K562 (cell line): ENCODE measurements around the gene GATB. TPM values are rescaled to one million over a fixed set of nuclear protein-coding genes. Genes with fewer than 3 reads are reported as not detected.

Experiments
- C11orf30 ChIP-seq: fragments of 450-650 bp; IDR thresholded peaks from 2 replicates; pipeline ENCODE4 v1.6.1; 2016; ENCODE audit warnings: low read depth, mild to moderate bottlenecking
- CTBP1 ChIP-seq: fragments of 450-650 bp; IDR thresholded peaks from 2 replicates; pipeline ENCODE4 v1.6.1; 2016; ENCODE audit warnings: borderline replicate concordance
- FOXJ3 ChIP-seq: sonication (generic); formaldehyde crosslinking; IDR thresholded peaks from 2 replicates; pipeline ENCODE4 v1.4.0; 2020; ENCODE audit warnings: mild to moderate bottlenecking, missing genetic modification reagents
- GABPB1 ChIP-seq: sonication (generic); formaldehyde crosslinking; IDR thresholded peaks from 2 replicates; pipeline ENCODE4 v1.8.0; 2022; ENCODE audit warnings: mild to moderate bottlenecking, missing genetic modification reagents
- L3MBTL2 ChIP-seq: fragments of 450-650 bp; IDR thresholded peaks from 2 replicates; pipeline ENCODE4 v1.6.1; 2016; ENCODE audit warnings: mild to moderate bottlenecking, moderate library complexity
- MIER1 ChIP-seq: fragments of 450-650 bp; IDR thresholded peaks from 2 replicates; pipeline ENCODE4 v1.6.1; 2016; ENCODE audit warnings: antibody characterized with exemption, mild to moderate bottlenecking, low read depth
- NCOR1 ChIP-seq: fragments of 450-650 bp; IDR thresholded peaks from 2 replicates; pipeline ENCODE4 v1.6.1; 2016; ENCODE audit warnings: mild to moderate bottlenecking, moderate library complexity
- NR2C2 ChIP-seq, 2 experiments: fragments of 200-800 bp in 1 of 2; sonication (Bioruptor generic) in 1 of 2; sonication (generic) in 1 of 2; formaldehyde crosslinking in 1 of 2; IDR thresholded peaks; 2 replicates each; pipeline versions ENCODE4 v1.6.1 to v1.8.0; 2016 to 2022; ENCODE audit warnings: mild to moderate bottlenecking in 1 of 2, missing compliant biosample characterization in 1 of 2, missing genetic modification characterization in 1 of 2, missing genetic modification reagents in 1 of 2
- RBM39 ChIP-seq: fragments of 200-400 bp; formaldehyde crosslinking; optimal IDR thresholded peaks from 2 replicates; pipeline ENCODE3; 2018; ENCODE audit warnings: low read depth, low read length
- SAFB2 ChIP-seq: fragments of 200-400 bp; formaldehyde crosslinking; IDR thresholded peaks from 2 replicates; pipeline ENCODE4 v1.6.1; 2018; ENCODE audit warnings: borderline replicate concordance, low read length, low read depth, moderate library complexity; ENCODE audit not compliant: severe bottlenecking
- TAF1 ChIP-seq: IDR thresholded peaks from 2 replicates; pipeline ENCODE4 v1.6.1; 2011; ENCODE audit warnings: mild to moderate bottlenecking, low read length, moderate library complexity; ENCODE audit not compliant: insufficient read depth, control insufficient read depth, severe bottlenecking; ENCODE audit errors: extremely low read depth
- ZBTB7A ChIP-seq: IDR thresholded peaks from 2 replicates; pipeline ENCODE4 v1.6.1; 2011; ENCODE audit warnings: low read depth, mild to moderate bottlenecking, low read length, moderate library complexity, borderline replicate concordance; ENCODE audit not compliant: control insufficient read depth
- ZC3H4 ChIP-seq: sonication (generic); formaldehyde crosslinking; IDR thresholded peaks from 2 replicates; pipeline ENCODE4 v1.9.0; 2021; ENCODE audit warnings: missing genetic modification reagents, borderline replicate concordance
- ZNF431 ChIP-seq: sonication (generic); formaldehyde crosslinking; IDR thresholded peaks from 2 replicates; pipeline ENCODE4 v1.8.0; 2022; ENCODE audit warnings: mild to moderate bottlenecking, missing genetic modification reagents
- polyA plus RNA-seq, 8 experiments: library from polyadenylated mRNA; depleted of rRNA in 4 of 8; stranded (reverse) in 5 of 8; unstranded in 3 of 8; fragments of >200 nt; fragmentation: Nextera tagmentation in 2 of 8; fragmentation: Illumina TruSeq in 1 of 8; extraction: Ambion mirVana in 2 of 8; extraction: Trizol in 1 of 8; gene quantifications; 2 replicates each; pipeline versions ENCODE4 v1.2.1 to v1.2.3, GENCODE V29; 2011 to 2014; ENCODE audit warnings: inconsistent platforms in 1 of 8, missing spikeins in 1 of 8
- total RNA-seq, 7 experiments: library from RNA; depleted of rRNA in 6 of 7; stranded (reverse); fragments of >200 nt in 6 of 7; fragmentation: Illumina TruSeq in 2 of 7; extraction: Trizol in 2 of 7; gene quantifications; 2 replicates each; pipeline versions ENCODE4 v1.2.1 to v1.2.3, GENCODE V29; 2011 to 2021; ENCODE audit warnings: low replicate concordance in 1 of 7
- TF ChIP-seq, protein P1 (sequence below): sonication (generic); formaldehyde crosslinking; IDR thresholded peaks from 2 replicates; pipeline ENCODE4 v1.9.0; 2022; ENCODE audit warnings: mild to moderate bottlenecking, missing genetic modification reagents
- TF ChIP-seq, protein P2 (sequence below), 2 experiments: fragments of 450-650 bp; formaldehyde crosslinking in 1 of 2; IDR thresholded peaks; 2 replicates each; pipeline versions ENCODE4 v1.4.0 to v1.6.1; 2014 to 2020; ENCODE audit warnings: mild to moderate bottlenecking in 2 of 2, borderline replicate concordance in 1 of 2, low read depth in 1 of 2
- TF ChIP-seq, protein P3 (sequence below): fragments of 250-450 bp; sonication (Bioruptor Pico); IDR thresholded peaks from 2 replicates; pipeline ENCODE4 v1.8.0; 2021; ENCODE audit warnings: moderate library complexity, mild to moderate bottlenecking, inconsistent platforms

GATB gene
- total and polyA plus RNA-seq, 9 of the 15 experiments (the other 6 are each of a cell fraction or from before 2014, with no cell fraction given) = 15.3 to 31.8 (median 26.2) TPM

DNA sequence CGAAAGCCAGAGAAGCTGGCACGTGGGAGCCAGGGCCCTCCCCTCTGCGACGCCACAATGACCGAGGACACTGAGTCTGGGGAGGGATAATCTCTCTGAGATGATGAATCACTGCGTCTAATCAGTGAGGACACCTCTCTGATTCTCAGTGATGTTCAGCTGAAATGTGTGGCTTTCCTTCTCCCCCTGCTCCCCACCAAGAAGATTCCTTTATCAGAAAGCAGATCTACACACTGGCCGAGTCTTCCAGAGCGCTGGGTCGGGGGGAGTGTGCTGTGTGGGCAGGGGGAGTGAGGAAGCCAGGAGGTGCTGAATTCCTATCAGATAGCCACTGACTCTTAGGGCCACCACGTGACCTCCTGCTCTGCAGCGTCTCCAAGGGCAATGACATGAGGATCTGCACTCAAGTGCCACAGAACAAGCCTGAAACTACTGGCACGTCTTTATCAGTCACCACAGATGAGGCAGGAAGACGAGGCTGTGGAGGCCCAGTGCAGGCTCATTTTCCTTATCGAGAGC is 89.2 kb downstream of the GATB start (continued):
- TF ChIP-seq NR2C2 (CRISPR knock-in tag; IDR thresholded peaks at IDR 0.05) (no peak), NR2C2 (tag; IDR thresholded peaks at IDR 0.05) (0 out of 2 replicates have a peak, but pooled peaks have one; percentile 15), ZNF431 (no peak), NCOR1 (peak; percentile 79), MIER1 (no peak), RBM39 (no peak), GABPB1 (CRISPR knock-in tag) (no peak), SAFB2 (no peak), ZBTB7A (0 out of 2 replicates have a peak, but pooled peaks have one; percentile 56), L3MBTL2 (peak; percentile 56), TAF1 (no peak), C11orf30 (no peak), CTBP1 (peak; percentile 76; the same call in 1 of the 2 replicates), ZC3H4 (no peak), FOXJ3 (CRISPR knock-in tag) (no peak)
- TF ChIP-seq, protein P1, sequence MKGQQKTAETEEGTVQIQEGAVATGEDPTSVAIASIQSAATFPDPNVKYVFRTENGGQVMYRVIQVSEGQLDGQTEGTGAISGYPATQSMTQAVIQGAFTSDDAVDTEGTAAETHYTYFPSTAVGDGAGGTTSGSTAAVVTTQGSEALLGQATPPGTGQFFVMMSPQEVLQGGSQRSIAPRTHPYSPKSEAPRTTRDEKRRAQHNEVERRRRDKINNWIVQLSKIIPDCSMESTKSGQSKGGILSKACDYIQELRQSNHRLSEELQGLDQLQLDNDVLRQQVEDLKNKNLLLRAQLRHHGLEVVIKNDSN (CRISPR knock-in tag) = peak; percentile 94
- TF ChIP-seq, protein P2, sequence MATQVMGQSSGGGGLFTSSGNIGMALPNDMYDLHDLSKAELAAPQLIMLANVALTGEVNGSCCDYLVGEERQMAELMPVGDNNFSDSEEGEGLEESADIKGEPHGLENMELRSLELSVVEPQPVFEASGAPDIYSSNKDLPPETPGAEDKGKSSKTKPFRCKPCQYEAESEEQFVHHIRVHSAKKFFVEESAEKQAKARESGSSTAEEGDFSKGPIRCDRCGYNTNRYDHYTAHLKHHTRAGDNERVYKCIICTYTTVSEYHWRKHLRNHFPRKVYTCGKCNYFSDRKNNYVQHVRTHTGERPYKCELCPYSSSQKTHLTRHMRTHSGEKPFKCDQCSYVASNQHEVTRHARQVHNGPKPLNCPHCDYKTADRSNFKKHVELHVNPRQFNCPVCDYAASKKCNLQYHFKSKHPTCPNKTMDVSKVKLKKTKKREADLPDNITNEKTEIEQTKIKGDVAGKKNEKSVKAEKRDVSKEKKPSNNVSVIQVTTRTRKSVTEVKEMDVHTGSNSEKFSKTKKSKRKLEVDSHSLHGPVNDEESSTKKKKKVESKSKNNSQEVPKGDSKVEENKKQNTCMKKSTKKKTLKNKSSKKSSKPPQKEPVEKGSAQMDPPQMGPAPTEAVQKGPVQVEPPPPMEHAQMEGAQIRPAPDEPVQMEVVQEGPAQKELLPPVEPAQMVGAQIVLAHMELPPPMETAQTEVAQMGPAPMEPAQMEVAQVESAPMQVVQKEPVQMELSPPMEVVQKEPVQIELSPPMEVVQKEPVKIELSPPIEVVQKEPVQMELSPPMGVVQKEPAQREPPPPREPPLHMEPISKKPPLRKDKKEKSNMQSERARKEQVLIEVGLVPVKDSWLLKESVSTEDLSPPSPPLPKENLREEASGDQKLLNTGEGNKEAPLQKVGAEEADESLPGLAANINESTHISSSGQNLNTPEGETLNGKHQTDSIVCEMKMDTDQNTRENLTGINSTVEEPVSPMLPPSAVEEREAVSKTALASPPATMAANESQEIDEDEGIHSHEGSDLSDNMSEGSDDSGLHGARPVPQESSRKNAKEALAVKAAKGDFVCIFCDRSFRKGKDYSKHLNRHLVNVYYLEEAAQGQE (IDR thresholded peaks at IDR 0.05; ENCODE audit: borderline replicate concordance) = peak; percentile 69
- TF ChIP-seq, protein P2 (CRISPR knock-in tag; IDR thresholded peaks at IDR 0.05; ENCODE audit: low read depth) = no peak
- TF ChIP-seq, protein P3, sequence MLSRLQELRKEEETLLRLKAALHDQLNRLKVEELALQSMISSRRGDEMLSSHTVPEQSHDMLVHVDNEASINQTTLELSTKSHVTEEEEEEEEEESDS (CRISPR knock-in tag) = no peak
